Measurements from ENCODE around the gene GPR183. TPM values are rescaled to one million over a fixed set of nuclear protein-coding genes. Genes with fewer than 3 reads are reported as not detected.

GPR183 gene
- total RNA-seq, 1 experiment from 2014 or later, result 0.15 TPM

GRCh38 chr13:99293178-99293577 is 14.0 kb downstream of the GPR183 start:
- in situ Hi-C loops (cut with HindIII; ENCODE audit: low pct_unique_long_range_greater_than_20kb, low sequenced_read_pairs) (no loop called here), intact Hi-C loops (cut with micrococcal nuclease; ENCODE audit: unreplicated experiment) (no loop called here)
- H3K27ac ChIP-seq (ENCODE audit: low read length), result no peak overlapping the region
- ATAC-seq, result no peak
- ChIA-PET CTCF (no interaction called here), POLR2A (no interaction called here)
- H3K27me3 ChIP-seq (ENCODE audit: control insufficient read depth, insufficient read depth, low read length), result no peaks in the 10 kb centered on the region
- H3K4me1 ChIP-seq (ENCODE audit: control insufficient read depth, insufficient read depth, low read length), result no peaks in the 10 kb centered on the region
- H3K36me3 ChIP-seq (ENCODE audit: control insufficient read depth, insufficient read depth, low read length), result no peaks in the 10 kb centered on the region
- H3K4me3 ChIP-seq (ENCODE audit: low read depth in 2 of 2, low read length in 2 of 2), result no peak overlapping the region
- no peaks in the 10 kb centered on the region for H3K9me3 ChIP-seq (ENCODE audit: control insufficient read depth, insufficient read depth, low read depth, low read length)
- DNase-seq (ENCODE audit: low read depth, low spot score), result no peak
- no TSS peak for BruUV-seq (replicated peaks)
- TF ChIP-seq SIN3A (IDR thresholded peaks at IDR 0.05; ENCODE audit: borderline replicate concordance, insufficient read depth, low read depth, low read length), result no peak
- TF ChIP-seq REST (IDR thresholded peaks at IDR 0.05; ENCODE audit: insufficient read depth in 1 of 2, low read depth in 2 of 2, low read length in 1 of 2), result no peak
- TF ChIP-seq POLR2AphosphoS5 (IDR thresholded peaks at IDR 0.05; ENCODE audit: low read depth, low read length), result no peak
- no peak for TF ChIP-seq CTCF (IDR thresholded peaks at IDR 0.05)
- TF ChIP-seq TCF7L2 (IDR thresholded peaks at IDR 0.05; ENCODE audit: low read depth, low read length), result no peak

- intact Hi-C loops (cut with micrococcal nuclease; ENCODE audit: unreplicated experiment), result no loop called here
- no TSS peak for BruUV-seq (replicated peaks)
- no peak for ATAC-seq
Measured at GRCh38 chr13:99290894-99291293, 16.3 kb downstream of the GPR183 start.

More at GRCh38 chr13:99290894-99291293, 16.3 kb downstream of the GPR183 start:
- Histone ChIP-seq H3K36me3 (ENCODE audit: control insufficient read depth, insufficient read depth, low read length) (no peaks in the 10 kb centered on the region), H3K27ac (ENCODE audit: low read length) (no peak overlapping the region), H3K4me3 (ENCODE audit: low read depth in 2 of 2, low read length in 2 of 2) (no peak overlapping the region), H3K27me3 (ENCODE audit: control insufficient read depth, insufficient read depth, low read length) (no peaks in the 10 kb centered on the region), H3K9me3 (ENCODE audit: control insufficient read depth, insufficient read depth, low read depth, low read length) (no peaks in the 10 kb centered on the region), H3K4me1 (ENCODE audit: control insufficient read depth, insufficient read depth, low read length) (no peaks in the 10 kb centered on the region)
- ChIA-PET POLR2A (no interaction called here), CTCF (no interaction called here)
- TF ChIP-seq CTCF (IDR thresholded peaks at IDR 0.05), result no peak
- TF ChIP-seq POLR2AphosphoS5 (IDR thresholded peaks at IDR 0.05; ENCODE audit: low read depth, low read length), result no peak
- TF ChIP-seq REST (IDR thresholded peaks at IDR 0.05; ENCODE audit: insufficient read depth in 1 of 2, low read depth in 2 of 2, low read length in 1 of 2), result no peak
- TF ChIP-seq SIN3A (IDR thresholded peaks at IDR 0.05; ENCODE audit: borderline replicate concordance, insufficient read depth, low read depth, low read length), result no peak
- TF ChIP-seq TCF7L2 (IDR thresholded peaks at IDR 0.05; ENCODE audit: low read depth, low read length), result no peak
- no peak for DNase-seq (ENCODE audit: low read depth, low spot score)
- in situ Hi-C loops (cut with HindIII; ENCODE audit: low pct_unique_long_range_greater_than_20kb, low sequenced_read_pairs), result no loop called here

Data from Panc1 (cell line).